Panc1 (cell line): ENCODE results near the gene MAST4. TPM values are rescaled to one million over a fixed set of nuclear protein-coding genes. Genes with fewer than 3 reads are reported as not detected.

ENCODE experiments used
- ATAC-seq: fragments of 200-7000 bp; cut with Tn5 transposase; 2 replicates; pipeline ENCODE4 v1.9.1; 2020; ENCODE audit warnings: mild to moderate bottlenecking, moderate library complexity
- BruUV-seq: library from RNA; stranded (reverse); fragments of 400-500 nt; replicated peaks from 2 replicates; lab custom pipeline; 2021; lab: Mats Ljungman, UMichigan
- CTCF ChIA-PET: fragments of 300-600 bp; sonication (Branson Sonifier 250); formaldehyde crosslinking; loops from one replicate; lab custom pipeline; 2022; ENCODE audit warnings: antibody characterized with exemption; lab: Charles Lee
- POLR2A ChIA-PET: fragments of 300-600 bp; sonication (Branson Sonifier 250); formaldehyde crosslinking; loops from one replicate; lab custom pipeline; 2022; ENCODE audit warnings: antibody characterized with exemption; lab: Charles Lee
- DNase-seq: peaks from one replicate; pipeline ENCODE4 v3.0.0-alpha.2; 2010; ENCODE audit warnings: low read depth, low spot score
- H3K27ac ChIP-seq: 2 replicates; pipeline ENCODE4 v1.5.1; 2011; ENCODE audit warnings: mild to moderate bottlenecking, low read length, inconsistent platforms
- H3K27me3 ChIP-seq: fragments of 200-500 bp; sonication (Bioruptor generic); 2 replicates; pipeline ENCODE4 v1.6.0; 2014; ENCODE audit warnings: low read length, inconsistent platforms; ENCODE audit not compliant: control insufficient read depth, insufficient read depth
- H3K36me3 ChIP-seq: fragments of 200-500 bp; sonication (Bioruptor generic); 2 replicates; pipeline ENCODE4 v1.5.1; 2014; ENCODE audit warnings: inconsistent platforms, mild to moderate bottlenecking, low read length, moderate library complexity; ENCODE audit not compliant: control insufficient read depth, insufficient read depth
- H3K4me1 ChIP-seq: 2 replicates; pipeline ENCODE4 v1.5.1; 2011; ENCODE audit warnings: inconsistent platforms, mild to moderate bottlenecking, low read length, moderate library complexity; ENCODE audit not compliant: control insufficient read depth, insufficient read depth
- H3K4me3 ChIP-seq, 2 experiments: 2 replicates each; pipeline ENCODE4 v1.5.1; 2011 to 2012; ENCODE audit warnings: low read depth in 2 of 2, low read length in 2 of 2, mild to moderate bottlenecking in 2 of 2, inconsistent platforms in 1 of 2, moderate library complexity in 1 of 2
- H3K9me3 ChIP-seq: fragments of 200-500 bp; sonication (Bioruptor generic); 2 replicates; pipeline ENCODE4 v1.5.1; 2014; ENCODE audit warnings: low read depth, mild to moderate bottlenecking, inconsistent platforms, low read length, moderate library complexity; ENCODE audit not compliant: control insufficient read depth, insufficient read depth
- CTCF ChIP-seq: fragments of 450-650 bp; IDR thresholded peaks from 2 replicates; pipeline ENCODE4 v1.5.1; 2017; ENCODE audit warnings: mild to moderate bottlenecking
- POLR2AphosphoS5 ChIP-seq: IDR thresholded peaks from 2 replicates; pipeline ENCODE4 v1.6.1; 2012; ENCODE audit warnings: mild to moderate bottlenecking, low read depth, low read length, moderate library complexity
- REST ChIP-seq, 2 experiments: IDR thresholded peaks; 2 replicates each; pipeline ENCODE4 v1.6.1; 2011 to 2012; ENCODE audit warnings: low read depth in 2 of 2, control low read depth in 1 of 2, low read length in 1 of 2, mild to moderate bottlenecking in 1 of 2, moderate library complexity in 1 of 2; ENCODE audit not compliant: insufficient read depth in 1 of 2
- SIN3A ChIP-seq: IDR thresholded peaks from 2 replicates; pipeline ENCODE4 v1.6.1; 2012; ENCODE audit warnings: low read depth, mild to moderate bottlenecking, low read length, moderate library complexity, borderline replicate concordance; ENCODE audit not compliant: insufficient read depth
- TCF7L2 ChIP-seq: IDR thresholded peaks from 2 replicates; pipeline ENCODE4 v1.6.1; 2011; ENCODE audit warnings: mild to moderate bottlenecking, low read depth, low read length, inconsistent platforms
- in situ Hi-C: cut with HindIII; loops from 2 replicates; pipeline ENCODE4 v1.10.0; 2016; ENCODE audit warnings: low sequenced_read_pairs, low pct_unique_long_range_greater_than_20kb
- intact Hi-C: fragments of 100-400 bp; cut with micrococcal nuclease; formaldehyde crosslinking; loops from one replicate; pipeline ENCODE4 v1.10.0; 2022; ENCODE audit not compliant: unreplicated experiment
- total RNA-seq: library from RNA; stranded (reverse); gene quantifications from one replicate; pipeline ENCODE4 v1.2.1, GENCODE V29; 2021; ENCODE audit not compliant: unreplicated experiment

The MAST4 gene
- total RNA-seq, 1 experiment from 2014 or later = 1.8 TPM

GRCh38 chr5:66959653-66960052 lies 363.5 kb downstream of the MAST4 start:
- no peaks in the 10 kb centered on the region for H3K9me3 ChIP-seq
- POLR2A ChIA-PET = interaction anchor here (0.6 kb wide), 1 partner anchor 1256 kb away, joined by 5 read pairs; no protein-coding TSS in a partner anchor
- no peaks in the 10 kb centered on the region for H3K36me3 ChIP-seq
- DNase-seq = peak; percentile 91
- peak; percentile 76 for ATAC-seq
- H3K27me3 ChIP-seq = no peaks in the 10 kb centered on the region
- in situ Hi-C loops (no loop called here), intact Hi-C loops (no loop called here)
- TF ChIP-seq SIN3A (no peak), CTCF (no peak), TCF7L2 (no peak), REST (IDR thresholded peaks at IDR 0.05; ENCODE audit: insufficient read depth in 1 of 2, low read depth in 2 of 2, low read length in 1 of 2) (no peak), POLR2AphosphoS5 (no peak)
- no peak overlapping the region for H3K27ac ChIP-seq
- CTCF ChIA-PET = no interaction called here
- no TSS peak for BruUV-seq
- H3K4me3 ChIP-seq = peak overlapping the region in 1 of 2 experiments; percentile 38; a peak in 1 of 4 replicates
- H3K4me1 ChIP-seq = peaks cover 5% of the 10 kb centered on the region; the same call in 1 of the 2 replicates

- Histone ChIP-seq H3K9me3 (no peaks in the 10 kb centered on the region), H3K4me3 (peak overlapping the region in 1 of 2 experiments; percentile 38; a peak in 2 of 4 replicates), H3K27me3 (no peaks in the 10 kb centered on the region), H3K36me3 (no peaks in the 10 kb centered on the region), H3K27ac (peak overlapping the region; percentile 48; the same call in 1 of the 2 replicates), H3K4me1 (peaks cover 5% of the 10 kb centered on the region; the same call in 1 of the 2 replicates)
- in situ Hi-C loops (no loop called here), intact Hi-C loops (no loop called here)
- BruUV-seq = no TSS peak
- ATAC-seq (0 out of 2 replicates have a peak, but pooled peaks have one; percentile 57), DNase-seq (peak; percentile 46)
- TF ChIP-seq REST (IDR thresholded peaks at IDR 0.05; ENCODE audit: insufficient read depth in 1 of 2, low read depth in 2 of 2, low read length in 1 of 2) (no peak), SIN3A (no peak), TCF7L2 (no peak), CTCF (no peak), POLR2AphosphoS5 (no peak)
- ChIA-PET POLR2A (no interaction called here), CTCF (no interaction called here)
Measured at GRCh38 chr5:66960369-66961137, 364.4 kb downstream of the MAST4 start.
